GM23248 (cell line): ENCODE data around the gene STRA6. TPM values are rescaled to one million over a fixed set of nuclear protein-coding genes. Genes with fewer than 3 reads are reported as not detected.

ENCODE experiments used
- DNase-seq: peaks from one replicate; pipeline ENCODE4 v3.0.0-alpha.2; 2015
- H2AFZ ChIP-seq: fragments of 200-600 bp; sonication (generic); 2 replicates; pipeline ENCODE4 v1.6.1; 2016; ENCODE audit warnings: antibody characterized with exemption
- H3F3A ChIP-seq: fragments of 200-600 bp; sonication (generic); 2 replicates; pipeline ENCODE4 v1.6.1; 2016; ENCODE audit warnings: mild to moderate bottlenecking, antibody characterized with exemption, mixed run types; ENCODE audit not compliant: insufficient read depth
- H3K27ac ChIP-seq: fragments of 200-600 bp; sonication (generic); 2 replicates; pipeline ENCODE4 v1.5.1; 2016; ENCODE audit warnings: mild to moderate bottlenecking
- H3K27me3 ChIP-seq: fragments of 200-600 bp; sonication (generic); replicated peaks from 2 replicates; pipeline ENCODE4 v1.6.1; 2016; ENCODE audit warnings: mild to moderate bottlenecking; ENCODE audit not compliant: insufficient read depth
- H3K36me3 ChIP-seq: fragments of 200-600 bp; sonication (generic); 2 replicates; pipeline ENCODE4 v1.6.1; 2016; ENCODE audit warnings: low read depth, mild to moderate bottlenecking
- H3K4me1 ChIP-seq: fragments of 200-600 bp; sonication (generic); 2 replicates; pipeline ENCODE4 v1.6.1; 2016; ENCODE audit warnings: mild to moderate bottlenecking; ENCODE audit not compliant: insufficient read depth
- H3K4me2 ChIP-seq: fragments of 200-600 bp; sonication (generic); one replicate; pipeline ENCODE4 v1.6.1; 2016; ENCODE audit warnings: mild to moderate bottlenecking; ENCODE audit not compliant: unreplicated experiment
- H3K4me3 ChIP-seq: fragments of 200-600 bp; sonication (generic); 2 replicates; pipeline ENCODE4 v1.5.1; 2016; ENCODE audit warnings: mild to moderate bottlenecking
- H3K79me2 ChIP-seq: fragments of 200-600 bp; sonication (generic); 2 replicates; pipeline ENCODE4 v1.6.1; 2016; ENCODE audit warnings: mild to moderate bottlenecking; ENCODE audit not compliant: insufficient read depth
- H3K9ac ChIP-seq: fragments of 200-600 bp; sonication (generic); 2 replicates; pipeline ENCODE4 v1.6.1; 2016; ENCODE audit warnings: mild to moderate bottlenecking
- H3K9me2 ChIP-seq: fragments of 200-600 bp; sonication (generic); 2 replicates; pipeline ENCODE4 v1.6.1; 2016; ENCODE audit warnings: mixed run types, mild to moderate bottlenecking, moderate library complexity; ENCODE audit not compliant: insufficient read depth
- H3K9me3 ChIP-seq: fragments of 200-600 bp; sonication (generic); one replicate; pipeline ENCODE4 v1.6.1; 2017; ENCODE audit warnings: low read depth
- H4K20me1 ChIP-seq: fragments of 200-600 bp; sonication (generic); 2 replicates; pipeline ENCODE4 v1.6.0; 2016; ENCODE audit not compliant: insufficient read depth
- EZH2 ChIP-seq: fragments of 200-600 bp; sonication (generic); IDR thresholded peaks from 2 replicates; pipeline ENCODE4 v1.6.1; 2018; ENCODE audit warnings: antibody characterized with exemption, mild to moderate bottlenecking; ENCODE audit not compliant: insufficient read depth, poor library complexity, severe bottlenecking
- EZH2phosphoT487 ChIP-seq: fragments of 200-600 bp; sonication (generic); IDR thresholded peaks from 2 replicates; pipeline ENCODE4 v1.6.1; 2018; ENCODE audit warnings: antibody characterized with exemption, moderate library complexity, mild to moderate bottlenecking, low read depth; ENCODE audit not compliant: insufficient read depth
- WGBS, 2 experiments: methylation state at CpG; one replicate each; pipeline ENCODE4 v1.1.6; 2015 to 2017; ENCODE audit warnings: low lambda C conversion rate in 2 of 2, low coverage in 1 of 2; ENCODE audit errors: missing lambda C conversion rate in 2 of 2; 5-methylcytosine and 5-hydroxymethylcytosine counted together
- in situ Hi-C: fragments of 300-500 bp; cut with MboI; formaldehyde crosslinking; loops from 2 replicates; pipeline ENCODE4 v1.15.0; 2020
- polyA plus RNA-seq: library from polyadenylated mRNA; unstranded; fragments of >200 nt; fragmentation: Nextera tagmentation; extraction: Ambion mirVana; gene quantifications from 2 replicates; pipeline ENCODE4 v1.2.1, GENCODE V29; 2016
- small RNA-seq: library from RNA; depleted of rRNA; stranded (forward); fragments of <200 nt; gene quantifications from one replicate; pipeline ENCODE3, GENCODE V24; 2014; ENCODE audit warnings: low read depth, low replicate concordance
- total RNA-seq: library from RNA; depleted of rRNA; stranded (reverse); fragments of >200 nt; shearing (Covaris generic); gene quantifications from 2 replicates; pipeline ENCODE4 v1.2.3, GENCODE V29; 2014; rRNA removed

STRA6 gene
- total and polyA plus RNA-seq, 2 experiments from 2014 or later: not detected

- Histone ChIP-seq H3K9ac (no peak within 1 kb of the TSS), H4K20me1 (no peaks in the 10 kb centered on the region), H3K9me3 (no peaks in the 10 kb centered on the region), H3K27ac (no peak within 1 kb of the TSS), H3K27me3 (peaks cover 69% of the 10 kb centered on the region), H3K79me2 (no peaks in the 10 kb centered on the region), H3K9me2 (no peaks in the 10 kb centered on the region), H3K4me2 (peak within 1 kb of the TSS; percentile 40), H3K36me3 (no peaks in the 10 kb centered on the region), H3K4me1 (peaks cover 11% of the 10 kb centered on the region; the same call in 1 of the 2 replicates), H3K4me3 (peak within 1 kb of the TSS; percentile 38; the same call in 1 of the 2 replicates), H3F3A (no peaks in the 10 kb centered on the region), H2AFZ (peak within 1 kb of the TSS; percentile 42; the same call in 1 of the 2 replicates)
- DNase-seq: peak; percentile 52
- in situ Hi-C loops: loop anchor here (5.0 kb wide), 1 partner anchor 177 kb away; no protein-coding TSS in a partner anchor
- WGBS, 2 experiments: 2 to 4% methylated on average over 28 to 53 of the region's 53 CpGs
- TF ChIP-seq EZH2 (peak; percentile 78), EZH2phosphoT487 (0 out of 2 replicates have a peak, but pooled peaks have one; percentile 60)
These were observed 72.3 kb downstream of the STRA6 start, which contains the start of gene ISLR2 for GRCh38 chr15:74130155-74130848. ISLR2 (plus strand) TSS chr15:74130586; CDS start chr15:74132755, 2,169 bp downstream.

- peak; percentile 63; the same call in 1 of the 2 replicates for TF ChIP-seq EZH2phosphoT487
- peak; percentile 98 for TF ChIP-seq EZH2
- 3 to 4% methylated on average over 39 to 40 of the region's 40 CpGs for WGBS, 2 experiments
These were observed 72.9 kb downstream of the STRA6 start for GRCh38 chr15:74129586-74130154.

More at GRCh38 chr15:74129586-74130154, 72.9 kb downstream of the STRA6 start:
- Histone ChIP-seq H4K20me1 (no peaks in the 10 kb centered on the region), H3K27ac (no peak overlapping the region), H3K9me3 (no peaks in the 10 kb centered on the region), H3K79me2 (no peaks in the 10 kb centered on the region), H3K9me2 (no peaks in the 10 kb centered on the region), H3K27me3 (peaks cover 68% of the 10 kb centered on the region), H3K4me2 (peak overlapping the region; percentile 40), H2AFZ (peak overlapping the region; percentile 42; the same call in 1 of the 2 replicates), H3K4me3 (peak overlapping the region; percentile 38; the same call in 1 of the 2 replicates), H3K36me3 (no peaks in the 10 kb centered on the region), H3K9ac (no peak overlapping the region), H3F3A (no peaks in the 10 kb centered on the region), H3K4me1 (peaks cover 11% of the 10 kb centered on the region; the same call in 1 of the 2 replicates)
- in situ Hi-C loops: loop anchor here (5.0 kb wide), 1 partner anchor 178 kb away; no protein-coding TSS in a partner anchor
- DNase-seq: peak; percentile 40

Small RNAs within 50 kb of the gene (small RNA-seq; reads per million reads assigned to genes)
- gene RF00017: not detected

Other genes with a start within 250 kb of the STRA6 start
- gene STOML1, start 210.5 kb downstream of the STRA6 start, total RNA-seq: 27.8 and 43.9 TPM in 2 replicates
- gene STOML1, start 210.5 kb downstream of the STRA6 start, polyA plus RNA-seq: 26.9 and 27.2 TPM in 2 replicates
- 55.3 and 74.7 TPM in 2 replicates for gene PML, start 208.1 kb downstream of the STRA6 start, total RNA-seq
- gene PML, start 208.1 kb downstream of the STRA6 start, polyA plus RNA-seq: 52.9 and 58.0 TPM in 2 replicates
- gene GOLGA6A, start 120.2 kb downstream of the STRA6 start, total RNA-seq: not detected in 2 replicates
- not detected in 2 replicates for gene GOLGA6A, start 120.2 kb downstream of the STRA6 start, polyA plus RNA-seq
- gene ISLR2, start 72.2 kb downstream of the STRA6 start, total RNA-seq: not detected in 2 replicates
- 0.20 TPM in 1 of 2 replicates, not detected in the other for gene ISLR2, start 72.2 kb downstream of the STRA6 start, polyA plus RNA-seq
- gene ISLR, start 29.1 kb downstream of the STRA6 start, total RNA-seq: 110 and 127 TPM in 2 replicates
- gene ISLR, start 29.1 kb downstream of the STRA6 start, polyA plus RNA-seq: 124 and 125 TPM in 2 replicates
- gene CCDC33, start 33.5 kb upstream of the STRA6 start, total RNA-seq: not detected in 2 replicates
- not detected in 2 replicates for gene CCDC33, start 33.5 kb upstream of the STRA6 start, polyA plus RNA-seq
- gene CYP11A1, start 164.9 kb upstream of the STRA6 start, total RNA-seq: 0.25 and 0.32 TPM in 2 replicates
- gene CYP11A1, start 164.9 kb upstream of the STRA6 start, polyA plus RNA-seq: 1.2 and 1.9 TPM in 2 replicates
- 132 and 151 TPM in 2 replicates for gene SEMA7A, start 231.2 kb upstream of the STRA6 start, total RNA-seq
- 41.2 and 42.3 TPM in 2 replicates for gene SEMA7A, start 231.2 kb upstream of the STRA6 start, polyA plus RNA-seq